ENCODE results near the gene C13orf46.

C13orf46 gene

GRCh38 chr13:113922412-113923118, 51.3 kb downstream of the C13orf46 start:
- H3K36me3 ChIP-seq (replicated peaks) = no peaks in the 10 kb centered on the region
- no peaks in the 10 kb centered on the region for H3K27me3 ChIP-seq (ENCODE audit: low read depth)
- no peaks in the 10 kb centered on the region for H3K9me3 ChIP-seq
- no peaks in the 10 kb centered on the region for H3K4me1 ChIP-seq
- H3K4me3 ChIP-seq = no peak overlapping the region
- no peak for DNase-seq (ENCODE audit: low spot score in 2 of 2)
- in situ Hi-C loops (cut with MboI; ENCODE audit: low sequenced_read_pairs) = no loop called here

DNA sequence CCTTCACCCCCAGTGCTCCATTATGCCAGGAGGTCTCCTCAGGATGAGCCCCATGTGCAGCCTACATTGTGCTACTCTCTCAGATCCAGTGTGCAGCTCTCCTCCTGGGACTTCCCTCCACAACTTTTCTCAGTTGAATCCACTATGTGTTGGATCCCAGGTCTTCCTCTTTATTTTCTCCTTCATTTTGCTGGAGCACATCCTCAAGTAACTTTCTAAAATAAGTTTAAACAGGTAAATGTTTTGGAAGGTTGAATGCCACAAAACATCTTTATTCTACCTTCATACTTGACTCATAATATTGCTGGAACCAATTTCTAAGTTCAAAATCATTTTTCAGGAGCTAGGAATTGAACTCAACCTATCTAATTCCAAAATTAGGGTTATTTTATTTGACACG, 52.1 kb downstream of the C13orf46 start:
- H3K27me3 ChIP-seq (ENCODE audit: low read depth) = no peaks in the 10 kb centered on the region
- H3K4me1 ChIP-seq = no peaks in the 10 kb centered on the region
- in situ Hi-C loops (cut with MboI; ENCODE audit: low sequenced_read_pairs) = no loop called here
- no peak overlapping the region for H3K4me3 ChIP-seq
- no peaks in the 10 kb centered on the region for H3K36me3 ChIP-seq (replicated peaks)
- H3K9me3 ChIP-seq = no peaks in the 10 kb centered on the region
- DNase-seq (ENCODE audit: low spot score in 2 of 2) = no peak

DNA sequence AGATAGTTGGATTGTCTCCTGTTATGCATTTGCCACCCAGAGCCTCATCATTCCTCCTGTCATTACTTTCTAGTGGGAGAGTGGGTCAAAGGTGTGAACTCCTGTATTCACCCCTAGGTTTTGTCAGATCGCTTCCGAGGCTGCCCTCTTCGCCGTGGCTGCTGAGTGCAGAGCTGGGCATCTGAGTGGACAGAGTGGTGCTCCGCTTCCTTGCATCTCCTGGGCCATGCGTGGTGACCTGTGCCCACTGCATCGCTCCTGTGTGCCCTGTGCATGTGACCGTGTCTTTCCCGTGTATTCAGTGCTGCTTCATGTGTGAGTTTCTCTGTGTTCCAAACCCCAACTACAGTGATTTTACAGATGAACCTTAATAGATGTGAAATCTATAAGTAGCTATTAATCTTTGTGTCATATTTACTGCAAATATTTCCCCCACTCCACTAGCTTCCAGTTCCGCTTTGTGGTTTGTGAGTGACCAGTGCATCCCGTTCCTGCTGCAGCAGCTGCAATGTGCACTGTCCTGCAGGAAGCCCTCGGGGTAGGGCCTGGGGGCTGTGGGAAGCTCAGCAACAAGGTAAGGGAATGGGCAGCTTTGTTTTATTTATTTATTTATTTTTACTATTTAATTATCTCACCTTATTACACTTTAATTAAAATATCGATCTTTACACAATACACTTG, 53.1 kb downstream of the C13orf46 start:
- DNase-seq (ENCODE audit: low spot score in 2 of 2) = no peak
- no peaks in the 10 kb centered on the region for H3K36me3 ChIP-seq (replicated peaks)
- H3K4me1 ChIP-seq = no peaks in the 10 kb centered on the region
- H3K4me3 ChIP-seq = no peak overlapping the region
- in situ Hi-C loops (cut with MboI; ENCODE audit: low sequenced_read_pairs) = no loop called here
- no peaks in the 10 kb centered on the region for H3K9me3 ChIP-seq
- H3K27me3 ChIP-seq (ENCODE audit: low read depth) = no peaks in the 10 kb centered on the region

- Histone ChIP-seq H3K9me3 (no peaks in the 10 kb centered on the region), H3K36me3 (replicated peaks) (no peaks in the 10 kb centered on the region), H3K4me1 (no peaks in the 10 kb centered on the region), H3K27me3 (ENCODE audit: low read depth) (no peaks in the 10 kb centered on the region), H3K4me3 (no peak overlapping the region)
- DNase-seq (ENCODE audit: low spot score in 2 of 2) = peak in 1 of 2 experiments; percentile 2
- in situ Hi-C loops (cut with MboI; ENCODE audit: low sequenced_read_pairs) = no loop called here
Observed at GRCh38 chr13:113919761-113920559, 53.9 kb downstream of the C13orf46 start.

DNA sequence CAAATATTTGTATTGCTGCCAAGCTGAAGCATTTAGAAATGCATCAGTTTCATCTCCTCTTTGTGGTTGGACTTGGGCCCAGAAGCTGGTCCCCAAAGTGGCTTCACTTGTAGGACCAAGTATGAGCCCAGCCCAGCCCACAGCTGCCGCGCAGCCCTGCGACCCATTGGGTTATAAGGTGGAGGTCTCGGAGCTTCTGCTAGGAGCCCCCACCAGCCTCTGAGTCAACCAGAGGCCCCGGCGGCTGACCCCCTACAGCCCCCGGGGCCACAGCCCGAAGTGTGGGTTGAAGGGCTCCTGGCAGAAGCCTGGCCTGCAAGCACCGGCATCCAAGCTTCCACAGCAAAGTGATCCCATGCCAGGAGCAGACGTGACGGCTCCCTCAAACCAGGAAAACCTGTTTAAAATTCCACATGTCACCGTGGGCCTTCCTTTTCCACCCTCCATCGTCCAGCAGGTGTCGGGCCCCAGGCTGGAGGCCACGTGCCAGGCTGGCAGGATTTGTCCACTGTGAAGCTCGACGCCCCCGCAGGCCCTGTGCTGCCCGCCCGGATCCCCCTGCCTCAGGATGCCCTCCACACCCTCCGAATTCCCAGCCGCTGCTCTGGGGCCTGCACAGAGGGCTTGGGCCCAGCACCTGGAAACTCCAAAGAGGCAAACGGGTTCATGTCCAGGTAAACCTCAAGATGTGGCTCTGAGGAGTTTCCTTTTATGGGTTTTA, 54.7 kb downstream of the C13orf46 start:
- Histone ChIP-seq H3K4me3 (no peak overlapping the region), H3K4me1 (no peaks in the 10 kb centered on the region), H3K9me3 (no peaks in the 10 kb centered on the region), H3K27me3 (ENCODE audit: low read depth) (no peaks in the 10 kb centered on the region), H3K36me3 (replicated peaks) (no peaks in the 10 kb centered on the region)
- in situ Hi-C loops (cut with MboI; ENCODE audit: low sequenced_read_pairs) = no loop called here
- DNase-seq (ENCODE audit: low spot score in 2 of 2) = no peak

GRCh38 chr13:113918580-113918979, 55.3 kb downstream of the C13orf46 start:
- in situ Hi-C loops (cut with MboI; ENCODE audit: low sequenced_read_pairs) = no loop called here
- no peak overlapping the region for H3K4me3 ChIP-seq

DNA sequence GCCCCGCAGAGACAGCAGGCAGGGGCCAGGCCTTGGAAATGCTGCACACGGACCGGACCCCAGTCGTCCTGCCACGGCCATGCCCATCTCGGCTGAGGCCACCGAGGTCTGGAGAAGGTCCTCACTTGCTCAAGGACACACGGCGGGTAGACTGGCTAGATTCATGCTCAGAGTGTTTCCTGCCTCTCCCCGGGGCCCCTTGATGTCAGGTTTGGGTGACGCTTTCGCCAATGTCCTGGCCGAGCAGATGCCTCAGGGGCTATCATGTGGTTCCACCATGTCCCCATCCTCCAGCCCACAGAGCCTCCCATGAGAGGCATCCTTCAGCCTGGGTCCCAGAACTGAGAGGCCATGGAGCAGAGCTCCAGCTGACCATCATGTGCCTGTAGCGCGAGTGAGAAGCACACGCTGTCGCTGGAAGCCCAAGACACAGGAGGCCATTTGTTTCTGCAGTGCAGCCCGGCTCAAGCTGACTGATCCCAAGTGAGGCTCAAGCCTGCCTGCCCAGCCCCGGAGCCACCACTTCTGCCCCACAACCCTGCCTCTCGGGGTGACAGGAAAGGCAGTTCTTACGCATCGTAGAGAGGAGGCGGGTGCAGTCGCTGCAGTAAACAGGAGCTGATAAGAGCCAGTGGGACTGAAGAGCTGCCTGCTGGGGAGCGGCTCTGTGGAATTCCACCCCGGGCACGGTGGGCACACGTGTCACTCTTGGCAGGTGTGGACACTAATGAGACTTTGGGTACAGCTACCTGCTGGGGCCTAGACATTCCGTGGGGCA, 56.1 kb downstream of the C13orf46 start:
- H3K9me3 ChIP-seq = no peaks in the 10 kb centered on the region
- H3K36me3 ChIP-seq (replicated peaks) = no peaks in the 10 kb centered on the region
- H3K4me1 ChIP-seq = no peaks in the 10 kb centered on the region
- DNase-seq (ENCODE audit: low spot score in 2 of 2) = no peak
- H3K27me3 ChIP-seq (ENCODE audit: low read depth) = no peaks in the 10 kb centered on the region
- no peak overlapping the region for H3K4me3 ChIP-seq
- in situ Hi-C loops (cut with MboI; ENCODE audit: low sequenced_read_pairs) = no loop called here

More at GRCh38 chr13:113918580-113918979, 55.3 kb downstream of the C13orf46 start:
- no peak for DNase-seq (ENCODE audit: low spot score in 2 of 2)
- H3K27me3 ChIP-seq (ENCODE audit: low read depth) = no peaks in the 10 kb centered on the region
- H3K36me3 ChIP-seq (replicated peaks) = no peaks in the 10 kb centered on the region
- no peaks in the 10 kb centered on the region for H3K4me1 ChIP-seq
- no peaks in the 10 kb centered on the region for H3K9me3 ChIP-seq

- no peaks in the 10 kb centered on the region for H3K36me3 ChIP-seq (replicated peaks)
- H3K4me3 ChIP-seq = no peak overlapping the region
- in situ Hi-C loops (cut with MboI; ENCODE audit: low sequenced_read_pairs) = no loop called here
- no peaks in the 10 kb centered on the region for H3K4me1 ChIP-seq
- no peaks in the 10 kb centered on the region for H3K9me3 ChIP-seq
- DNase-seq (ENCODE audit: low spot score in 2 of 2) = no peak
- peaks cover 1% of the 10 kb centered on the region; the same call in 1 of the 2 replicates for H3K27me3 ChIP-seq (ENCODE audit: low read depth)
Observed at GRCh38 chr13:113917096-113917495, 56.8 kb downstream of the C13orf46 start.

DNA sequence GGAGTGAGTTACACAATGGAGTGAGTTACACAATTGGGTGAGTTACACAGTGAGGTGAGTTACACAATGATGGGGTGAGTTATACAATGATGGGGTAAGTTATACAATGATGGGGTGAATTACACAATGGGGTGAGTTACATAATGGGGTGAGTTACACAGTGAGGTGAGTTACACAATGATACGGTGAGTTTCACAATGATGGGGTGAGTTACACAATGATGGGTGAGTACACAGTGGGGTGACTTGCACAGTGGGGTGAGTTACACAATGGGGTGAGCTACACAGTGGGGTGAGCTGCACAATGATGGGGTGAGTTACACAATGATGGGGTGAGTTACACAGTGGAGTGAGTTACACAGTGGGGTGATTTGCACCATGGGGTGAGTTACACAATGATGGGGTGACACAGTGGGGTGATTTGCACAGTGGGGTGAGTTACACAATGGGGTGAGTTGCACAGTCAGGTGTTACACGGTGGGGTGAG, 57.5 kb downstream of the C13orf46 start:
- in situ Hi-C loops (cut with MboI; ENCODE audit: low sequenced_read_pairs) = no loop called here
- Histone ChIP-seq H3K4me1 (no peaks in the 10 kb centered on the region), H3K9me3 (no peaks in the 10 kb centered on the region), H3K4me3 (no peak overlapping the region), H3K36me3 (replicated peaks) (no peaks in the 10 kb centered on the region), H3K27me3 (ENCODE audit: low read depth) (peaks cover 3% of the 10 kb centered on the region; the same call in 1 of the 2 replicates)
- DNase-seq (ENCODE audit: low spot score in 2 of 2) = no peak

GRCh38 chr13:113915786-113916329, 58.0 kb downstream of the C13orf46 start:
- no peak overlapping the region for H3K4me3 ChIP-seq
- H3K36me3 ChIP-seq (replicated peaks) = no peaks in the 10 kb centered on the region
- in situ Hi-C loops (cut with MboI; ENCODE audit: low sequenced_read_pairs) = no loop called here
- DNase-seq (ENCODE audit: low spot score in 2 of 2) = no peak
- H3K27me3 ChIP-seq (ENCODE audit: low read depth) = peaks cover 6% of the 10 kb centered on the region; the same call in 1 of the 2 replicates
- H3K4me1 ChIP-seq = no peaks in the 10 kb centered on the region
- H3K9me3 ChIP-seq = no peaks in the 10 kb centered on the region

GRCh38 chr13:113915012-113915763, 58.7 kb downstream of the C13orf46 start:
- Histone ChIP-seq H3K9me3 (no peaks in the 10 kb centered on the region), H3K36me3 (replicated peaks) (no peaks in the 10 kb centered on the region), H3K4me3 (no peak overlapping the region), H3K27me3 (ENCODE audit: low read depth) (peaks cover 6% of the 10 kb centered on the region; the same call in 1 of the 2 replicates), H3K4me1 (no peaks in the 10 kb centered on the region)
- DNase-seq (ENCODE audit: low spot score in 2 of 2) = no peak
- in situ Hi-C loops (cut with MboI; ENCODE audit: low sequenced_read_pairs) = no loop called here

- Histone ChIP-seq H3K4me1 (no peaks in the 10 kb centered on the region), H3K4me3 (no peak overlapping the region), H3K36me3 (replicated peaks) (no peaks in the 10 kb centered on the region), H3K9me3 (no peaks in the 10 kb centered on the region), H3K27me3 (ENCODE audit: low read depth) (peaks cover 11% of the 10 kb centered on the region)
- DNase-seq (ENCODE audit: low spot score in 2 of 2) = no peak
- in situ Hi-C loops (cut with MboI; ENCODE audit: low sequenced_read_pairs) = no loop called here
Observed at GRCh38 chr13:113914333-113915011, 59.4 kb downstream of the C13orf46 start.

All from HAP-1 (cell line).